Natural killer cell treated with Interleukin-12 subunit alpha and Interleukin-12 subunit beta and Interleukin-15 and Interleukin-18, amount 100 ng/mL, for 72 hours (primary cell): Measurements from ENCODE around the gene ZNF117. TPM values are rescaled to one million over a fixed set of nuclear protein-coding genes. Genes with fewer than 3 reads are reported as not detected.
"Not testable (repeated sequence)": the region's sequence is repeated elsewhere in the genome, so short reads cannot be mapped to it uniquely, and the experiment has no call there.

Experiments used
- ATAC-seq, 2 donors: fragments of 150-1000 bp; cut with Tn5 transposase in 1 of 2; sonication (Bioruptor Pico), chemical (Tn5 transposase) in 1 of 2; 2 replicates each; pipeline ENCODE4 v1.10.0; 2021
- DNase-seq: peaks from one replicate; pipeline ENCODE4 v3.0.0; 2022; ENCODE audit warnings: low spot score
- H3K27ac Mint-ChIP-seq, 2 donors: 1 replicate in 1 of 2; 2 replicates in 1 of 2; pipeline ENCODE4 v1.8.0; 2022; ENCODE audit warnings: mixed read lengths in 2 of 2, mild to moderate bottlenecking in 1 of 2, moderate library complexity in 1 of 2
- H3K27me3 Mint-ChIP-seq, 2 donors: 1 replicate in 1 of 2; 2 replicates in 1 of 2; pipeline ENCODE4 v1.8.0; 2022; ENCODE audit warnings: mixed read lengths in 2 of 2
- H3K36me3 Mint-ChIP-seq: one replicate; pipeline ENCODE4 v1.8.0; 2022; ENCODE audit warnings: mixed read lengths
- H3K4me1 Mint-ChIP-seq, 2 donors: 1 replicate in 1 of 2; 2 replicates in 1 of 2; pipeline ENCODE4 v1.8.0; 2022; ENCODE audit warnings: low read depth in 2 of 2, mixed read lengths in 2 of 2, mild to moderate bottlenecking in 1 of 2
- H3K4me3 Mint-ChIP-seq: one replicate; pipeline ENCODE4 v1.8.0; 2022; ENCODE audit warnings: mixed read lengths
- H3K9me3 Mint-ChIP-seq: 2 replicates; pipeline ENCODE4 v1.8.0; 2022; ENCODE audit warnings: mixed read lengths
- total RNA-seq, 2 donors: library from RNA; stranded (reverse); gene quantifications; one replicate each; pipeline ENCODE4 v1.2.3, GENCODE V29; 2022

ZNF117 gene
- 10 to 100 TPM in 1 of 2 donors, 1 to 10 TPM in 1; 8.0 to 14.2 TPM for total RNA-seq

- Mint-ChIP-seq H3K27me3 (no peaks in the 10 kb centered on the region), H3K36me3 (peaks cover 64% of the 10 kb centered on the region), H3K4me3 (no peak within 1 kb of the TSS), H3K9me3 (peaks cover 28% of the 10 kb centered on the region), H3K27ac (no peak within 1 kb of the TSS), H3K4me1 (no peaks in the 10 kb centered on the region)
- DNase-seq (no peak), ATAC-seq (no peak)
Measured at GRCh38 chr7:64990936-64991335, at the start of gene ZNF117. Gene ZNF117, minus strand, starts transcription at chr7:64991036.

- Mint-ChIP-seq H3K27ac (peak overlapping the region in 1 of 2 donors; percentile 61), H3K4me1 (peaks cover 10 to 11% of the 10 kb centered on the region in 2 donors), H3K4me3 (peak overlapping the region; percentile 83)
- not testable (repeated sequence) for H3K9me3 Mint-ChIP-seq, H3K36me3 Mint-ChIP-seq, H3K27me3 Mint-ChIP-seq
- peak; percentile 12 to 51 for ATAC-seq
- peak; percentile 61 for DNase-seq
Measured at GRCh38 chr7:65038767-65039166, 47.9 kb upstream of the ZNF117 start.

GRCh38 chr7:65037740-65038688 is 47.2 kb upstream of the ZNF117 start:
- DNase-seq (peak; percentile 91), ATAC-seq (peak; percentile 96 to 98)
- no peak overlapping the region for H3K27ac Mint-ChIP-seq
- no peaks in the 10 kb centered on the region for H3K9me3 Mint-ChIP-seq
- H3K36me3 Mint-ChIP-seq: no peaks in the 10 kb centered on the region
- peaks cover 0 to under 1% of the 10 kb centered on the region in 2 donors for H3K27me3 Mint-ChIP-seq
- H3K4me3 Mint-ChIP-seq: peak overlapping the region; percentile 45
- peaks cover 10 to 11% of the 10 kb centered on the region in 2 donors for H3K4me1 Mint-ChIP-seq

DNA sequence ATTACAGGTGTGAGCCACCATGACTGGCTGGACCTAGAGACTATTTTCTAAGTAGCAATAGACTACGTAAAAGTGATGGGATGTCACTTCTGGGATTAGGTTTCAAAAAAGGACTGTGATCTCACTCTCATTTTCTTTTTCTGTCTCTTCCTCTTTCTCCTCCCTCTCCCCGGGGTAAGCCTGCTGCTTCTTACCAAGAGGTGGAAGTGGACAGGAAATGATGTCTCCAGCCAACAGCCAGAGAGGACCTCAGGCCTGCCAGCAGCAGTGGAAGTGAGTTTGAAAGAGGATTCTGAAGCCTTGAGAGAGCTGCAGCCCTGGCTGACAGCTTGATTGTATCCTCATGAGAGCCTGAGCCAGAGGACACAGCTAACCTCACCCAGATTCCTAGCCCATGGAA is 45.7 kb upstream of the ZNF117 start:
- not testable (repeated sequence) for H3K36me3 Mint-ChIP-seq, ATAC-seq, H3K9me3 Mint-ChIP-seq, H3K4me3 Mint-ChIP-seq, DNase-seq, H3K27me3 Mint-ChIP-seq, H3K27ac Mint-ChIP-seq
- peaks cover 10 to 11% of the 10 kb centered on the region in 2 donors for H3K4me1 Mint-ChIP-seq

DNA sequence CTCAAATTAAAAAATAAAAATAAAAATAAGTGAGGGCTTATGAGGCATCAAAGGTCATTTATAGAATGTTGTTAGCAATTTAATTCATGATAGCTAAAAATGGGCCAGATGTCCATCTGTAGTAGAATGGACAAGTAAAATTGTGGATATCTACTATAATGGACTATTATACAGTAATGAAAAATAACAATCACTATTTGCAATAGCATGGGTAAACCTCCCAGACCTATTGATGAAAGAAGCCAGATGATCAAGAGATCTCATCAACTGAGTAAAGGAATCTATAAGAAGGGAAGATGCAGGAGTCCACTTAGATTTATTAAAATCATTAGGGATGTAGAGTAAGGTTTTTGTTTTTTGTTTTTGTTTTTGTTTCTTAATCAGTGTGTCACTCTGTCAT is 44.6 kb upstream of the ZNF117 start:
- H3K27ac Mint-ChIP-seq, H3K9me3 Mint-ChIP-seq, H3K27me3 Mint-ChIP-seq, H3K36me3 Mint-ChIP-seq, DNase-seq, ATAC-seq, H3K4me3 Mint-ChIP-seq: not testable (repeated sequence)
- peaks cover 10 to 11% of the 10 kb centered on the region in 2 donors for H3K4me1 Mint-ChIP-seq

DNA sequence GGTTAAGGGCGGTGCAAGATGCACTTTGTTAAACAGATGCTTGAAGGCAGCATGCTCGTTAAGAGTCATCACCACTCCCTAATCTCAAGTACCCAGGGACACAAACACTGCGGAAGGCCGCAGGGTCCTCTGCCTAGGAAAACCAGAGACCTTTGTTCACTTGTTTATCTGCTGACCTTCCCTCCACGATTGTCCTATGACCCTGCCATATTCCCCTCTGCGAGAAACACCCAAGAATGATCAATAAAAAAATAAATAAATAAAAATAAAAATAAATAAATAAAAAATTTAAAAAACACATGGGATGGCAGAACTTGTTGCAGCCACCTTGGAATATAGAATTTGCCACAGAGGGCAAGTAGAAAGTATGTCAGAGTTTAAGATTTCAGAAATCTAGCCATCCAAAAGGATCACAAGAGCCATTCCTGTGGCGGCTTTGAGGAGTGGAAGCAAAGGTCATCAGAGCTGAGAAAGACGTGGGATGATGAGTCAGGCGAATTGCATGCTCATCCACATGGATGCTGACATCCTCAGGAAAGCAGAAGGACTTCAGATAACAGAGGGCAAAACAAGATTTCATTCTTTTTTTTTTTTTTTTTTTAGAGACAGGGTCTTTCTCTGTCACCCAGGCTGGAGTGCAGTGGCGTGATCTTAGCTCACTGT is 43.4 kb upstream of the ZNF117 start:
- not testable (repeated sequence) for H3K36me3 Mint-ChIP-seq, H3K27me3 Mint-ChIP-seq, H3K9me3 Mint-ChIP-seq, ATAC-seq, H3K4me1 Mint-ChIP-seq, H3K27ac Mint-ChIP-seq, H3K4me3 Mint-ChIP-seq, DNase-seq

- H3K9me3 Mint-ChIP-seq, ATAC-seq, H3K4me1 Mint-ChIP-seq, DNase-seq, H3K27me3 Mint-ChIP-seq, H3K4me3 Mint-ChIP-seq, H3K27ac Mint-ChIP-seq, H3K36me3 Mint-ChIP-seq: not testable (repeated sequence)
Measured at GRCh38 chr7:65033391-65033790, 42.6 kb upstream of the ZNF117 start.

- not testable (repeated sequence) for H3K4me1 Mint-ChIP-seq, H3K27me3 Mint-ChIP-seq, H3K36me3 Mint-ChIP-seq
Measured at GRCh38 chr7:65025023-65025422, 34.2 kb upstream of the ZNF117 start.

GRCh38 chr7:65020978-65021377 is 30.1 kb upstream of the ZNF117 start:
- not testable (repeated sequence) for H3K4me1 Mint-ChIP-seq, H3K9me3 Mint-ChIP-seq, ATAC-seq, H3K27me3 Mint-ChIP-seq, H3K27ac Mint-ChIP-seq, H3K4me3 Mint-ChIP-seq, H3K36me3 Mint-ChIP-seq, DNase-seq

More at GRCh38 chr7:65025023-65025422, 34.2 kb upstream of the ZNF117 start:
- DNase-seq, ATAC-seq, H3K9me3 Mint-ChIP-seq, H3K27ac Mint-ChIP-seq, H3K4me3 Mint-ChIP-seq: not testable (repeated sequence)

GRCh38 chr7:65009881-65010280 is 19.0 kb upstream of the ZNF117 start:
- DNase-seq, H3K4me3 Mint-ChIP-seq, H3K27me3 Mint-ChIP-seq, H3K36me3 Mint-ChIP-seq, ATAC-seq, H3K9me3 Mint-ChIP-seq, H3K27ac Mint-ChIP-seq: not testable (repeated sequence)
- peaks cover 17 to 22% of the 10 kb centered on the region in 2 donors for H3K4me1 Mint-ChIP-seq

GRCh38 chr7:65009394-65009793 is 18.6 kb upstream of the ZNF117 start:
- not testable (repeated sequence) for H3K36me3 Mint-ChIP-seq, DNase-seq, ATAC-seq, H3K9me3 Mint-ChIP-seq, H3K27me3 Mint-ChIP-seq, H3K4me3 Mint-ChIP-seq, H3K27ac Mint-ChIP-seq
- peaks cover 20 to 27% of the 10 kb centered on the region in 2 donors for H3K4me1 Mint-ChIP-seq

DNA sequence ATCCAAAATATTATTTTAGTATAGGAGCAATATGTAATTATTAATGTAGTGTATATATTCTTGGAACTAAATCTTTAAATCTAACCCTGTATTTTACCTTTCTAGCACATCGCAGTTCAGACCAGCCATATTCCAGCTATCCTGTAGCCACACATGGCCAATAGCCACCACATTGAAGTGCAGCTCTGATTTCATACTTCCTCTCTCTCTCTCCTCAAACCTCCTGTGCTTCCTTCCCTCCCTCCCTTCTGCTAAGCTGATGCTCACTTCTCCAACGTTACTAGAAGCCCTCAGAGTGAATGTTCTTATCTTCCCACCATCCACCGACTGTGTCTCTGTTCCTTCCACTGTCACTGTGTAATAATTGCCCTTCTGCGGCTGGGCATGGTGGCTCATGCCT is 16.2 kb upstream of the ZNF117 start:
- H3K27me3 Mint-ChIP-seq, H3K9me3 Mint-ChIP-seq, ATAC-seq, DNase-seq, H3K36me3 Mint-ChIP-seq: not testable (repeated sequence)
- Mint-ChIP-seq H3K4me3 (peak overlapping the region; percentile 95), H3K4me1 (peaks cover 31 to 38% of the 10 kb centered on the region in 2 donors), H3K27ac (peak overlapping the region; percentile 89 to 97)

DNA sequence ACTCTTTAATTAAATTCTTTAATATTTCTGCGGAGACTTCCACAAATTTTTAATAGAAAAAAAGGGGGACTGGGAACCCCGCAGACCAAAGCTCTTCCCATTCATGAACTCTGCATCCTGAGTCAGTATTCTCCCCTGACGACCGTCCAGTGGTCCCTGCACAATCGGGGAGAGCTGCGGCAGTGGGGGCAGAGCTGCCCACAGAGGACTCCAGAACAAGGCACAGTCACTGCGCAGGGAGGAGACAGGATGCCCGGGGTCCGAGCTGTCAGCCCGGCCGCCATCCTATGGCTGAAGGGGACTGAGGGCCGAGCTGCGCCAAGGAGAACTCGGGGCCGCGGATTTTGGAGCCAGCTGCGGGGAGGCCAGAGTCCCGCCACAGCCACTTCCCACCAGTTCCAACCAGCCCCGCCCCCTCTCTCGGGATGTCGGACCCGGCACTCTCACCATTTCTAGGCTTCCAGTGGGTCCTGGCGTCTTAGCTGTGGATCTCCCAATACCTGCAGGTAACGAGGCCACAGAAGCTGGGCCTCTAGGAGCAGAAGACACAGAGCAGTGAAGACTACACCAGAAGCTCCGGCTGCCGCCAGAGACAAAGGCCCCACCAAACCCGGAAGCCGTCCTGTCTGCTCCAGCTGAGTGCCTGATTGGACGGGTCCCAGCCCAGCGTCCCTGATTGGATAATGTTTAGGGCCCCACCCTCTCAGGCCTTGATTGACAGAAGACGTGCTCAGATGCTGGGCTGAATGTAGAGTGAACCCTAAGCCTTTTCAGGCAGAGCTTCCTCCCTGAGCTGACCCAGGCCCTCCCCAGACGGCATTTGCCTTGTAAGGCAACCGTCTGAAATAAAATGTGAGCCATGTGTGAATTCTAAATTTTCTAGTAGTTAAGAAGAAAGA is 15.5 kb upstream of the ZNF117 start, which contains the start of gene ERV3-1:
Gene ERV3-1 (minus strand): TSS at position 594 of the 899 bp plus-strand sequence. CDS start 13,661 bp downstream, outside the sequence.
- DNase-seq (peak; percentile 94), ATAC-seq (peak; percentile 100)
- Mint-ChIP-seq H3K36me3 (peaks cover 6% of the 10 kb centered on the region), H3K27ac (peak within 1 kb of the TSS; percentile 89 to 97), H3K4me3 (peak within 1 kb of the TSS; percentile 95), H3K9me3 (no peaks in the 10 kb centered on the region), H3K4me1 (peaks cover 36 to 45% of the 10 kb centered on the region in 2 donors), H3K27me3 (no peaks in the 10 kb centered on the region)
